ENCODE data around the gene EIF2B2.

- TF ChIP-seq NR4A1 (CRISPR knock-in tag; IDR thresholded peaks at IDR 0.05), result no peak
- no peak for TF ChIP-seq NR4A1 (tag; IDR thresholded peaks at IDR 0.05)
- no peak for TF ChIP-seq REST (IDR thresholded peaks at IDR 0.05; ENCODE audit: borderline replicate concordance)
- TF ChIP-seq REST (CRISPR knock-in tag; IDR thresholded peaks at IDR 0.05; ENCODE audit: low read depth), result no peak
- no peak for TF ChIP-seq MTA3 (IDR thresholded peaks at IDR 0.05; ENCODE audit: borderline replicate concordance)
- TF ChIP-seq BCLAF1 (IDR thresholded peaks at IDR 0.05; ENCODE audit: borderline replicate concordance in 1 of 2, control insufficient read depth in 1 of 2, low read depth in 2 of 2, low read length in 1 of 2), result no peak
- TF ChIP-seq ZNF143 (CRISPR knock-in tag; IDR thresholded peaks at IDR 0.05), result no peak
- no peak for TF ChIP-seq JUN (IDR thresholded peaks at IDR 0.05; ENCODE audit: borderline replicate concordance, low read depth, low read length)
- TF ChIP-seq JUN (CRISPR knock-in tag; IDR thresholded peaks at IDR 0.05; ENCODE audit: borderline replicate concordance), result no peak
- no peak for TF ChIP-seq POLR2AphosphoS5 (IDR thresholded peaks at IDR 0.05; ENCODE audit: control insufficient read depth, insufficient read depth, low read depth, low read length)
- TF ChIP-seq RCOR1 (IDR thresholded peaks at IDR 0.05; ENCODE audit: borderline replicate concordance in 1 of 2, low read depth in 2 of 2, low read length in 2 of 2), result no peak
- no peak for TF ChIP-seq ZBTB11 (CRISPR knock-in tag; IDR thresholded peaks at IDR 0.05)
- no peak for TF ChIP-seq POLR2A (conservative IDR thresholded peaks at IDR 0.05)
- no peak for TF ChIP-seq HDAC1 (IDR thresholded peaks at IDR 0.05)
- no peak for TF ChIP-seq FOS (IDR thresholded peaks at IDR 0.05; ENCODE audit: extremely low read depth, insufficient read length)
- no peak for TF ChIP-seq CTCF (IDR thresholded peaks at IDR 0.05 in 2 of 3, conservative IDR thresholded peaks at IDR 0.05 in 1 of 3; ENCODE audit: insufficient read depth in 2 of 3, low read depth in 1 of 3, low read length in 3 of 3)
- no peak for TF ChIP-seq E2F4 (CRISPR knock-in tag; IDR thresholded peaks at IDR 0.05; ENCODE audit: low read depth)
Observed at GRCh38 chr14:75016815-75017214, 14.1 kb downstream of the EIF2B2 start.
